NCI-H1417 (cell line): ENCODE results near the gene SNPH.

Source experiments
- DNase-seq, 3 experiments: peaks; one replicate each; lab custom pipeline; 2025; lab: John Stamatoyannopoulos, UW

The SNPH gene

GRCh38 chr20:1287306-1287705 lies 21.2 kb downstream of the SNPH start:
- DNase-seq: no peak

- DNase-seq: no peak
Measured at GRCh38 chr20:1287787-1288569, 21.9 kb downstream of the SNPH start.

GRCh38 chr20:1291191-1291741 lies 25.2 kb downstream of the SNPH start:
- DNase-seq: peak in 1 of 3 experiments; percentile 8

GRCh38 chr20:1292620-1293019 lies 26.5 kb downstream of the SNPH start:
- no peak for DNase-seq

GRCh38 chr20:1293641-1294379 lies 27.7 kb downstream of the SNPH start:
- peak in 1 of 3 experiments; percentile 94 for DNase-seq

GRCh38 chr20:1294497-1294896 lies 28.4 kb downstream of the SNPH start:
- DNase-seq: no peak

- DNase-seq: no peak
Measured at GRCh38 chr20:1295276-1295930, 29.3 kb downstream of the SNPH start.

GRCh38 chr20:1296117-1296610 lies 30.1 kb downstream of the SNPH start:
- DNase-seq: no peak

- DNase-seq: peak; percentile 15 to 77 (median 55)
Measured at GRCh38 chr20:1296922-1297321, 30.8 kb downstream of the SNPH start.

GRCh38 chr20:1297486-1297885 lies 31.4 kb downstream of the SNPH start:
- peak in 1 of 3 experiments; percentile 37 for DNase-seq

- DNase-seq: no peak
Measured at GRCh38 chr20:1298166-1298565, 32.1 kb downstream of the SNPH start.

GRCh38 chr20:1298888-1299511 lies 32.9 kb downstream of the SNPH start:
- DNase-seq: no peak

- DNase-seq: peak in 2 of 3 experiments; percentile 29 to 59
Measured at GRCh38 chr20:1299522-1299921, 33.4 kb downstream of the SNPH start.

- DNase-seq: no peak
Measured at GRCh38 chr20:1300083-1300840, 34.2 kb downstream of the SNPH start.

- no peak for DNase-seq
Measured at GRCh38 chr20:1301031-1301529, 35.0 kb downstream of the SNPH start.

GRCh38 chr20:1302685-1303541 lies 36.8 kb downstream of the SNPH start:
- peak in 1 of 3 experiments; percentile 21 for DNase-seq

GRCh38 chr20:1304710-1305515 lies 38.8 kb downstream of the SNPH start:
- peak in 1 of 3 experiments; percentile 35 for DNase-seq

GRCh38 chr20:1305712-1306111 lies 39.6 kb downstream of the SNPH start:
- DNase-seq: no peak
